Measurements from ENCODE around the gene FN3KRP. TPM values are rescaled to one million over a fixed set of nuclear protein-coding genes. Genes with fewer than 3 reads are reported as not detected.

Gene FN3KRP
- total and polyA plus RNA-seq, 2 of the 13 experiments (the other 11 are each of a cell fraction or from before 2014, with no cell fraction given): 22.4 to 28.2 TPM

DNA sequence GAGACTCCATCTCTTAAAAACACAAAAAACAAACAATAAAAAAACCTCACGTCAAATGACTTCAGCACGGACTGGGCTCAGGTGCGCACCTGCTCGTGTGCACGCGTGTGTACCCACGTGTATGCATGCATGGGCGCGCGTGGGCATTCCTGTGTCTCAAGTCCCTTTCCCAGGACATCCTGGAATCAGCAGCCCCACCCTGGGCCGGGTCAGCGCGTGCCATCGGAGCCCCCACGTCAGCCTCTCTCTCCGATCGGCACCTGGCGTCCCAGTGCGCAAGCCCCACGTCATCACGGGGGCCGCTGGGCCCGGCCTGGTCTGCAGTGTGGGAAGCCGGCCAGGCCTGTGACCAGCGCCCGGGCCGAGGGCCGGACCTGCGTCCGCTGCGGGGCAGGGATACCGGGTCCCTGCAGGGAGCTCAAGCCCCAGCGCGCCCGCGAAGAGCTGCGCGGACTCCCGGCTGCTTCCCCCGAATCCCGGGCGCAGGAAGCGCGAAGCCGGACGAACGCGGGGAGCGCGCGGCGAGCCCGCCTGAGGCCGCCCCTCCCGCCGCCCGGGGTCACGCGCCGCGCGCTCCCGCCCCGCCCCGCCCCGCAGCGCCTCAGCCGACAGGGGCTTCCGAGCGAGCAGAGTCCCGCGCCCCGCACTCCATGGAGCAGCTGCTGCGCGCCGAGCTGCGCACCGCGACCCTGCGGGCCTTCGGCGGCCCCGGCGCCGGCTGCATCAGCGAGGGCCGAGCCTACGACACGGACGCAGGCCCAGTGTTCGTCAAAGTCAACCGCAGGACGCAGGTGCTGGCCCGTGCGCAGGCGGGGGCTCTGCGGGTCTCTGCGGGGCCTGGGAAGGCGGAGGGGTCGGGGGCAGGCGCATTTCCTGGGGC lies 18.7 kb downstream of the FN3KRP start, which contains the start of gene FN3K (continued):
- TF ChIP-seq MAX (IDR thresholded peaks at IDR 0.05) (peak; percentile 11; the same call in 1 of the 2 replicates), MTA1 (CRISPR knock-in tag; IDR thresholded peaks at IDR 0.05; ENCODE audit: borderline replicate concordance) (peak; percentile 39; the same call in 1 of the 2 replicates), ZNF547 (CRISPR knock-in tag; IDR thresholded peaks at IDR 0.05) (peak; percentile 84), GTF2F1 (IDR thresholded peaks at IDR 0.05; ENCODE audit: low read length) (no peak), HINFP (CRISPR knock-in tag; IDR thresholded peaks at IDR 0.05; ENCODE audit: low read depth) (no peak), KDM2A (CRISPR knock-in tag; IDR thresholded peaks at IDR 0.05; ENCODE audit: borderline replicate concordance, low read depth) (peak; percentile 90), ZNF773 (CRISPR knock-in tag; IDR thresholded peaks at IDR 0.05; ENCODE audit: borderline replicate concordance) (peak; percentile 91; the same call in 1 of the 2 replicates), ZNF639 (CRISPR knock-in tag; conservative IDR thresholded peaks at IDR 0.05) (peak; percentile 48; the same call in 1 of the 2 replicates), ZNF160 (CRISPR knock-in tag; IDR thresholded peaks at IDR 0.05) (peak; percentile 74; the same call in 1 of the 2 replicates), ZNF331 (CRISPR knock-in tag; IDR thresholded peaks at IDR 0.05) (peak; percentile 57; the same call in 1 of the 2 replicates), TIGD3 (CRISPR knock-in tag; IDR thresholded peaks at IDR 0.05; ENCODE audit: borderline replicate concordance) (no peak)
- TF ChIP-seq, protein P1, sequence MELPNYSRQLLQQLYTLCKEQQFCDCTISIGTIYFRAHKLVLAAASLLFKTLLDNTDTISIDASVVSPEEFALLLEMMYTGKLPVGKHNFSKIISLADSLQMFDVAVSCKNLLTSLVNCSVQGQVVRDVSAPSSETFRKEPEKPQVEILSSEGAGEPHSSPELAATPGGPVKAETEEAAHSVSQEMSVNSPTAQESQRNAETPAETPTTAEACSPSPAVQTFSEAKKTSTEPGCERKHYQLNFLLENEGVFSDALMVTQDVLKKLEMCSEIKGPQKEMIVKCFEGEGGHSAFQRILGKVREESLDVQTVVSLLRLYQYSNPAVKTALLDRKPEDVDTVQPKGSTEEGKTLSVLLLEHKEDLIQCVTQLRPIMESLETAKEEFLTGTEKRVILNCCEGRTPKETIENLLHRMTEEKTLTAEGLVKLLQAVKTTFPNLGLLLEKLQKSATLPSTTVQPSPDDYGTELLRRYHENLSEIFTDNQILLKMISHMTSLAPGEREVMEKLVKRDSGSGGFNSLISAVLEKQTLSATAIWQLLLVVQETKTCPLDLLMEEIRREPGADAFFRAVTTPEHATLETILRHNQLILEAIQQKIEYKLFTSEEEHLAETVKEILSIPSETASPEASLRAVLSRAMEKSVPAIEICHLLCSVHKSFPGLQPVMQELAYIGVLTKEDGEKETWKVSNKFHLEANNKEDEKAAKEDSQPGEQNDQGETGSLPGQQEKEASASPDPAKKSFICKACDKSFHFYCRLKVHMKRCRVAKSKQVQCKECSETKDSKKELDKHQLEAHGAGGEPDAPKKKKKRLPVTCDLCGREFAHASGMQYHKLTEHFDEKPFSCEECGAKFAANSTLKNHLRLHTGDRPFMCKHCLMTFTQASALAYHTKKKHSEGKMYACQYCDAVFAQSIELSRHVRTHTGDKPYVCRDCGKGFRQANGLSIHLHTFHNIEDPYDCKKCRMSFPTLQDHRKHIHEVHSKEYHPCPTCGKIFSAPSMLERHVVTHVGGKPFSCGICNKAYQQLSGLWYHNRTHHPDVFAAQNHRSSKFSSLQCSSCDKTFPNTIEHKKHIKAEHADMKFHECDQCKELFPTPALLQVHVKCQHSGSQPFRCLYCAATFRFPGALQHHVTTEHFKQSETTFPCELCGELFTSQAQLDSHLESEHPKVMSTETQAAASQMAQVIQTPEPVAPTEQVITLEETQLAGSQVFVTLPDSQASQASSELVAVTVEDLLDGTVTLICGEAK (IDR thresholded peaks at IDR 0.05): no peak
- TF ChIP-seq, protein P1 (CRISPR knock-in tag; IDR thresholded peaks at IDR 0.05): no peak; the same call in 1 of the 2 replicates
